ENCODE data around the gene SNAPC4.
"Not testable (repeated sequence)": the region's sequence is repeated elsewhere in the genome, so short reads cannot be mapped to it uniquely, and the experiment has no call there.

Gene SNAPC4

DNA sequence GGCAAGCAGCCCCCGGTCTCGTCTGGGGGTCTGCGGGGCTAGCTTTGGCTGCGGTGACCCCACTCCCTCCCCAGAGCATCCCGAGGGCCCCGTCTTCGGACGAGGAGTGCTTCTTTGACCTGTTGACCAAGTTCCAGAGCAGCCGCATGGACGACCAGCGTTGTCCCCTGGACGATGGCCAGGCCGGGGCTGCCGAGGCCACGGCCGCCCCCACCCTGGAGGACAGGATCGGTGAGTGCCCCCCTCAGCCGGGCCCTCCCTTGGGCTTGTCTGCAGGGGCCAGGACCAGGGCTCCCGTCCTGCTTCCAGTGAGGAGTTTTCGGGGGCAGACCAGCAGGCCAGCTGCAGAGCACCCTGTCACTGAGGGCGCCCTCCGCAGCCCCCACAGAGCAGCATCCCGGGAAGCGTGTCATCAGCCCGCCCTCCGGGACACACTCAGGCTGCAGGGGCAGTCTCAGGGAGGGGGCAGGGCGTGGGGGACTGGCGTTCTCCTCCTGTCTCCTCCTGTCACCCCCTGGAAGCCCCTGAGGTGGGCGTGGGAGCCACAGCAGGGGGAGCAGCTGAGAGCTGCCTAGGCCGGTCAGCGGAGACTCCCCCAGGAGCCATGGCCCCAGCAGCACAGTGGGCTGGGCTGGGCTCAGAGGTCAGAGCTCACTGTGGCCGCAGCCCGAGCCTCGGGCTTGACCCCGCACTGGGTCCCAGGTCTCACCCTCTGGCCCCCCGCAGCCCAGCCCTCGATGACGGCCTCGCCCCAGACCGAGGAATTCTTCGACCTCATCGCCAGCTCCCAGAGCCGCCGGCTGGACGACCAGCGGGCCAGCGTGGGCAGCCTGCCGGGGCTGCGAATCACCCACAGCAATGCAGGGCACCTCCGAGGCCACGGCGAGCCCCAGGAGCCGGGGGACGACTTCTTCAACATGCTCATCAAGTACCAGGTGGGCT, 44.1 kb downstream of the SNAPC4 start:
- Histone ChIP-seq H3K4me1 (ENCODE audit: control insufficient read depth, insufficient read depth, low read length) (peaks cover 25% of the 10 kb centered on the region), H3K9ac (ENCODE audit: low read depth, low read length) (no peak overlapping the region), H3K4me3 (ENCODE audit: low read length) (no peak overlapping the region), H3K36me3 (ENCODE audit: insufficient read depth, low read length) (peaks cover 19% of the 10 kb centered on the region), H3K4me2 (ENCODE audit: low read length) (no peak overlapping the region), H3K27me3 (ENCODE audit: control insufficient read depth, insufficient read depth, low read length) (no peaks in the 10 kb centered on the region), H3K9me3 (replicated peaks; ENCODE audit: low read length) (no peaks in the 10 kb centered on the region)

- H3K36me3 ChIP-seq (ENCODE audit: insufficient read depth, low read length) = peaks cover 23% of the 10 kb centered on the region
- no peaks in the 10 kb centered on the region for H3K27me3 ChIP-seq (ENCODE audit: control insufficient read depth, insufficient read depth, low read length)
- H3K9ac ChIP-seq (ENCODE audit: low read depth, low read length) = no peak overlapping the region
- peaks cover 25% of the 10 kb centered on the region for H3K4me1 ChIP-seq (ENCODE audit: control insufficient read depth, insufficient read depth, low read length)
- H3K4me3 ChIP-seq (ENCODE audit: low read length) = no peak overlapping the region
- H3K9me3 ChIP-seq (replicated peaks; ENCODE audit: low read length) = no peaks in the 10 kb centered on the region
- H3K4me2 ChIP-seq (ENCODE audit: low read length) = no peak overlapping the region
Observed at GRCh38 chr9:136354592-136355085, 45.3 kb downstream of the SNAPC4 start.

DNA sequence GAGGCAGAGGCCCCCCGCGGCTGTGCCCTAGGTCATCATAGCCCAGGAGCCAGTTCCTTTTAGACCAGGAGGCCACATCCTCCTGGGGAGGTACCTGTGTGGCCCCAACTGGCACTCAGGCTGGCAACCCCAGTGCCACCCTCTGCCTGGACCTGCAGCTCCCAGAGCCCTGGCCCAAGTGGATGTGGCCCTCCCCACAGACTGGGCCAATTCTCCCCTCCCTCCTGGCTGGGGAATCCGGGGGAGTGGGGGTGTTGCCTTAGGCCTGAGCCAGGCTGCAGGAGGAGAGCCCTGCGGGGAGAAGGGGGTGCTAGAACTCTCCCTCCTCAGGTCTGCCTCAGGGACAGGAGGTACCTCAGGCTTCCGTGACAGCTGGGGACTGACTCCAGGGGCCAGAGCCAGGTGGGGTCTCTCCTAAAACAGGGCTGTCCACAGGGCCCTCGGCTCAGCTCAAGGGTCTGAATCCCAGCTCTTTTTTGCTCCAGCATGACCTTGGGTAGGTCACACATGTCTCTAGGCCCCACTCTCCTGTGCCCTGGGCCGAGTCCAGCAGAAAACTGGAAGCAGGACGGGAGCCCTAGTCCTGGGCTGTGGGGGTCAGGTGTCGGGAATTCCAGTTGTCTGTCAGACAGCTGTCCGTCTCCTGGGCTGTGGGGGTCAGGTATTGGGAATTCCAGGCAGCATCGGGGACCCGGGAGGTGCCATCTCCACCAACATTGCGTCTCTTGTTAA, 46.0 kb downstream of the SNAPC4 start:
- no peak overlapping the region for H3K9ac ChIP-seq (ENCODE audit: low read depth, low read length)
- H3K4me2 ChIP-seq (ENCODE audit: low read length) = no peak overlapping the region
- H3K36me3 ChIP-seq (ENCODE audit: insufficient read depth, low read length) = peaks cover 24% of the 10 kb centered on the region
- no peak overlapping the region for H3K4me3 ChIP-seq (ENCODE audit: low read length)
- no peaks in the 10 kb centered on the region for H3K9me3 ChIP-seq (replicated peaks; ENCODE audit: low read length)
- H3K4me1 ChIP-seq (ENCODE audit: control insufficient read depth, insufficient read depth, low read length) = peaks cover 25% of the 10 kb centered on the region
- H3K27me3 ChIP-seq (ENCODE audit: control insufficient read depth, insufficient read depth, low read length) = no peaks in the 10 kb centered on the region

- Histone ChIP-seq H3K36me3 (ENCODE audit: insufficient read depth, low read length) (peaks cover 17% of the 10 kb centered on the region), H3K4me2 (ENCODE audit: low read length) (no peak overlapping the region), H3K9me3 (replicated peaks; ENCODE audit: low read length) (no peaks in the 10 kb centered on the region), H3K9ac (ENCODE audit: low read depth, low read length) (no peak overlapping the region), H3K27me3 (ENCODE audit: control insufficient read depth, insufficient read depth, low read length) (no peaks in the 10 kb centered on the region), H3K4me1 (ENCODE audit: control insufficient read depth, insufficient read depth, low read length) (peaks cover 27% of the 10 kb centered on the region), H3K4me3 (ENCODE audit: low read length) (no peak overlapping the region)
Observed at GRCh38 chr9:136353088-136353487, 46.9 kb downstream of the SNAPC4 start.

GRCh38 chr9:136352682-136353081, 47.3 kb downstream of the SNAPC4 start:
- no peaks in the 10 kb centered on the region for H3K9me3 ChIP-seq (replicated peaks; ENCODE audit: low read length)
- H3K36me3 ChIP-seq (ENCODE audit: insufficient read depth, low read length) = peaks cover 13% of the 10 kb centered on the region
- H3K4me1 ChIP-seq (ENCODE audit: control insufficient read depth, insufficient read depth, low read length) = peaks cover 31% of the 10 kb centered on the region
- no peak overlapping the region for H3K4me3 ChIP-seq (ENCODE audit: low read length)
- no peaks in the 10 kb centered on the region for H3K27me3 ChIP-seq (ENCODE audit: control insufficient read depth, insufficient read depth, low read length)
- H3K9ac ChIP-seq (ENCODE audit: low read depth, low read length) = no peak overlapping the region
- no peak overlapping the region for H3K4me2 ChIP-seq (ENCODE audit: low read length)

GRCh38 chr9:136351868-136352267, 48.1 kb downstream of the SNAPC4 start:
- Histone ChIP-seq H3K4me1 (ENCODE audit: control insufficient read depth, insufficient read depth, low read length) (peaks cover 39% of the 10 kb centered on the region), H3K36me3 (ENCODE audit: insufficient read depth, low read length) (peaks cover 13% of the 10 kb centered on the region)
- not testable (repeated sequence) for H3K4me3 ChIP-seq (ENCODE audit: low read length); H3K9ac ChIP-seq (ENCODE audit: low read depth, low read length); H3K27me3 ChIP-seq (ENCODE audit: control insufficient read depth, insufficient read depth, low read length); H3K9me3 ChIP-seq (replicated peaks; ENCODE audit: low read length); H3K4me2 ChIP-seq (ENCODE audit: low read length)

DNA sequence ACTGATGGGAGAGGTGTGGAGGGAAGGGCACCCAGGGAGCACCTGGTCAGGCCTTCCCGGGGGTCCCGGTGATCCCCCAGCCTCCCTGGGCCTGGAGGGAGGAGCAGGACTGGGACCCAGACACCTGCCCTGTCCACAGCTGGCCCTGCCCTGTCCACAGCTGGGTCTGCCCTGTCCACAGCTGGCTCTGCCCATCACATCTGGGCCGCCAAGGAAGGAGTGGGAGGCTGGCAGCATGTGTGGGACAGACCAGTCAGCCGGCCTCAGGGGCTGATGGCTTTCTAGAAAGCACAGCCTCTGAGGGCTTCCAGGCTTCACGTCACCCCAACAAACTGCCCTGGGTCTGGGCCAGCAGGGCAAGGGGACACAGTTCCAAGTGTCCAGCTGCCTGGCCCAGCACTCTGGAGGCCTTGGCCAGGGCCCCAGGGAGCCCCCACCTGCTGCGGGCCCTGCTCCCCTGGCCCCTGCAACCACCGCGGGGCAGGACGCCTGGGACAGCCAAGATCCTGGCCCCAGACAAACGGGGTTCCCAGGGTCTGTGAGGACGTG, 48.6 kb downstream of the SNAPC4 start:
- Histone ChIP-seq H3K4me3 (ENCODE audit: low read length) (no peak overlapping the region), H3K9me3 (replicated peaks; ENCODE audit: low read length) (no peaks in the 10 kb centered on the region), H3K27me3 (ENCODE audit: control insufficient read depth, insufficient read depth, low read length) (no peaks in the 10 kb centered on the region), H3K9ac (ENCODE audit: low read depth, low read length) (no peak overlapping the region), H3K4me2 (ENCODE audit: low read length) (no peak overlapping the region), H3K36me3 (ENCODE audit: insufficient read depth, low read length) (peaks cover 10% of the 10 kb centered on the region), H3K4me1 (ENCODE audit: control insufficient read depth, insufficient read depth, low read length) (peaks cover 44% of the 10 kb centered on the region)
